ENCODE measurements around the gene VEZT.
"Not testable (repeated sequence)": the region's sequence is repeated elsewhere in the genome, so short reads cannot be mapped to it uniquely, and the experiment has no call there.

The VEZT gene

GRCh38 chr12:95257541-95257940 is 39.9 kb downstream of the VEZT start:
- no peak for DNase-seq (ENCODE audit: low spot score)

GRCh38 chr12:95258151-95258550 is 40.5 kb downstream of the VEZT start:
- no peak for DNase-seq (ENCODE audit: low spot score)

- DNase-seq (ENCODE audit: low spot score), result no peak
These were observed 41.2 kb downstream of the VEZT start for GRCh38 chr12:95258803-95259202.

GRCh38 chr12:95259368-95259767 is 41.8 kb downstream of the VEZT start:
- no peak for DNase-seq (ENCODE audit: low spot score)

- DNase-seq (ENCODE audit: low spot score), result no peak
These were observed 43.5 kb downstream of the VEZT start for GRCh38 chr12:95261109-95261508.

- DNase-seq (ENCODE audit: low spot score), result no peak
These were observed 45.2 kb downstream of the VEZT start for GRCh38 chr12:95262808-95263207.

GRCh38 chr12:95265765-95266164 is 48.2 kb downstream of the VEZT start:
- no peak for DNase-seq (ENCODE audit: low spot score)

GRCh38 chr12:95266254-95266653 is 48.6 kb downstream of the VEZT start:
- DNase-seq (ENCODE audit: low spot score), result no peak

- DNase-seq (ENCODE audit: low spot score), result no peak
These were observed 52.3 kb downstream of the VEZT start for GRCh38 chr12:95269892-95270291.

GRCh38 chr12:95271465-95271864 is 53.9 kb downstream of the VEZT start:
- no peak for DNase-seq (ENCODE audit: low spot score)

- no peak for DNase-seq (ENCODE audit: low spot score)
These were observed 59.5 kb downstream of the VEZT start for GRCh38 chr12:95277139-95277538.

GRCh38 chr12:95279856-95280255 is 62.2 kb downstream of the VEZT start:
- DNase-seq (ENCODE audit: low spot score), result no peak

GRCh38 chr12:95282266-95282665 is 64.7 kb downstream of the VEZT start:
- DNase-seq (ENCODE audit: low spot score), result no peak

- no peak for DNase-seq (ENCODE audit: low spot score)
These were observed 65.8 kb downstream of the VEZT start for GRCh38 chr12:95283371-95283770.

GRCh38 chr12:95286713-95287112 is 69.1 kb downstream of the VEZT start:
- DNase-seq (ENCODE audit: low spot score), result no peak

- DNase-seq (ENCODE audit: low spot score), result no peak
These were observed 73.9 kb downstream of the VEZT start for GRCh38 chr12:95291501-95291900.

GRCh38 chr12:95298916-95299315 is 81.3 kb downstream of the VEZT start:
- DNase-seq (ENCODE audit: low spot score), result no peak

GRCh38 chr12:95300286-95300685 is 82.7 kb downstream of the VEZT start:
- DNase-seq (ENCODE audit: low spot score), result no peak

GRCh38 chr12:95303476-95303875 is 85.9 kb downstream of the VEZT start:
- DNase-seq (ENCODE audit: low spot score), result no peak

- DNase-seq (ENCODE audit: low spot score), result no peak
These were observed 87.1 kb downstream of the VEZT start for GRCh38 chr12:95304673-95305198.

GRCh38 chr12:95312656-95313055 is 95.0 kb downstream of the VEZT start:
- no peak for DNase-seq (ENCODE audit: low spot score)

GRCh38 chr12:95314756-95315155 is 97.1 kb downstream of the VEZT start:
- not testable (repeated sequence) for DNase-seq (ENCODE audit: low spot score)

GRCh38 chr12:95316798-95317197 is 99.2 kb downstream of the VEZT start:
- no peak for DNase-seq (ENCODE audit: low spot score)

- no peak for DNase-seq (ENCODE audit: low spot score)
These were observed 100.5 kb downstream of the VEZT start for GRCh38 chr12:95318071-95318545.

All from left forelimb (tissue), 1 donor.